Neural progenitor cell (in vitro differentiated cells): ENCODE data around the gene CACTIN.
A peak's percentile ranks its signal among the peaks of the same experiment; 100 is the strongest.

ENCODE experiments used
- CTCF ChIP-seq: fragments of 200-600 bp; sonication (generic); IDR thresholded peaks from 2 replicates; pipeline ENCODE4 v1.5.1; 2017; ENCODE audit warnings: antibody characterized with exemption, mild to moderate bottlenecking
- EZH2 ChIP-seq: fragments of 200-600 bp; sonication (generic); IDR thresholded peaks from 2 replicates; pipeline ENCODE4 v1.6.1; 2017; ENCODE audit warnings: antibody characterized with exemption, mild to moderate bottlenecking, moderate library complexity

- TF ChIP-seq CTCF (peak; percentile 45), EZH2 (no peak)
Observed at GRCh38 chr19:3575260-3575741, 51.3 kb downstream of the CACTIN start.
